GM13976 (cell line): Measurements from ENCODE around the gene WBP2NL.
A peak's percentile ranks its signal among the peaks of the same experiment; 100 is the strongest.

Source experiments
- DNase-seq: peaks from one replicate; pipeline ENCODE4 v3.0.0; 2012; ENCODE audit warnings: low spot score
- CTCF ChIP-seq: IDR thresholded peaks from 2 replicates; pipeline ENCODE4 v1.5.1; 2012; ENCODE audit warnings: borderline replicate concordance, mild to moderate bottlenecking; ENCODE audit not compliant: insufficient read depth; ENCODE audit errors: extremely low read depth, missing control alignments, control extremely low read depth
- in situ Hi-C: fragments of 300-500 bp; cut with MboI; formaldehyde crosslinking; loops from one replicate; pipeline ENCODE4 v1.12.0; 2022; ENCODE audit warnings: low sequenced_read_pairs, mixed read lengths, inconsistent platforms; ENCODE audit not compliant: unreplicated experiment

WBP2NL gene

GRCh38 chr22:41963453-41964111 is 35.0 kb upstream of the WBP2NL start:
- no peak for DNase-seq
- TF ChIP-seq CTCF = no peak
- in situ Hi-C loops = loop anchor here (25.0 kb wide), 1 partner anchor 474 kb away; the partner anchor contains the start of gene NFAM1

GRCh38 chr22:41964112-41964491 is 34.5 kb upstream of the WBP2NL start:
- in situ Hi-C loops = loop anchor here (25.0 kb wide), 1 partner anchor 473 kb away; the partner anchor contains the start of gene NFAM1
- DNase-seq = no peak
- no peak for TF ChIP-seq CTCF

- in situ Hi-C loops = loop anchor here (25.0 kb wide), 1 partner anchor 471 kb away; the partner anchor contains the start of gene NFAM1
- no peak for TF ChIP-seq CTCF
- no peak for DNase-seq
Observed at GRCh38 chr22:41966225-41966606, 32.4 kb upstream of the WBP2NL start.

GRCh38 chr22:41966607-41967240 is 31.9 kb upstream of the WBP2NL start:
- DNase-seq = peak; percentile 74
- in situ Hi-C loops = loop anchor here (25.0 kb wide), 1 partner anchor 471 kb away; the partner anchor contains the start of gene NFAM1
- peak; percentile 0 for TF ChIP-seq CTCF

- in situ Hi-C loops = loop anchor here (25.0 kb wide), 1 partner anchor 469 kb away; the partner anchor contains the start of gene NFAM1
- DNase-seq = no peak
- TF ChIP-seq CTCF = no peak
Observed at GRCh38 chr22:41968601-41969000, 30.0 kb upstream of the WBP2NL start.

GRCh38 chr22:41969110-41969646 is 29.4 kb upstream of the WBP2NL start, which contains the start of gene SEPTIN3:
TSS of gene SEPTIN3 (plus strand) at chr22:41969443. CDS start at chr22:41971493, 2,050 bp downstream.
- in situ Hi-C loops = loop anchor here (25.0 kb wide), 1 partner anchor 468 kb away; the partner anchor contains the start of gene NFAM1
- no peak for DNase-seq
- TF ChIP-seq CTCF = no peak
